A549 (cell line): ENCODE data around the gene TMEM174. TPM values are rescaled to one million over a fixed set of nuclear protein-coding genes. Genes with fewer than 3 reads are reported as not detected.
A peak's percentile ranks its signal among the peaks of the same experiment; 100 is the strongest.

Experiments
- ATAC-seq, 2 experiments: fragments of 200-7000 bp in 1 of 2; fragments of >200 bp in 1 of 2; cut with Nextera tagmentation in 1 of 2; cut with Tn5 transposase in 1 of 2; 3 replicates each; pipeline versions ENCODE4 v1.8.0 to v1.9.1; 2018 to 2020; ENCODE audit warnings: mild to moderate bottlenecking in 1 of 2, moderate library complexity in 1 of 2
- CTCF ChIA-PET: fragments of 300-600 bp; sonication (Branson Sonifier 250); formaldehyde crosslinking; extraction: SDS; loops from one replicate; lab custom pipeline; 2021; ENCODE audit warnings: antibody characterized with exemption, inconsistent platforms; lab: Yijun Ruan, JAX
- POLR2A ChIA-PET: fragments of 350-600 bp; formaldehyde crosslinking; extraction: SDS; loops from one replicate; lab custom pipeline; 2021; ENCODE audit warnings: antibody characterized with exemption, inconsistent platforms; lab: Yijun Ruan, JAX
- DNase-seq, 2 experiments: peaks; one replicate each; pipeline versions ENCODE4 v3.0.0 to v3.0.0-alpha.2; 2011 to 2016; ENCODE audit warnings: low read depth in 1 of 2, low spot score in 1 of 2
- FAIRE-seq: peaks from 2 replicates; lab custom pipeline; 2011; peaks lifted over from hg19 to GRCh38; lab: Jason Lieb, UNC
- H3K27ac ChIP-seq, 2 experiments: fragments of >200 bp; sonication (Bioruptor Twin); formaldehyde crosslinking; 3 replicates each; pipeline ENCODE4 v1.5.1; 2016 to 2017
- H3K4me1 ChIP-seq: fragments of >200 bp; sonication (Bioruptor Twin); formaldehyde crosslinking; 3 replicates; pipeline ENCODE4 v1.6.1; 2016
- H3K4me2 ChIP-seq: fragments of >200 bp; sonication (Bioruptor Twin); formaldehyde crosslinking; 3 replicates; pipeline ENCODE4 v1.6.1; 2016
- H3K4me3 ChIP-seq: fragments of >200 bp; sonication (Bioruptor Twin); formaldehyde crosslinking; 3 replicates; pipeline ENCODE4 v1.5.1; 2016
- H3K9me3 ChIP-seq: fragments of >200 bp; sonication (Bioruptor Twin); formaldehyde crosslinking; 3 replicates; pipeline ENCODE4 v1.6.1; 2016
- ATOH8 ChIP-seq: fragments of 250-450 bp; sonication (Bioruptor Pico); IDR thresholded peaks from 2 replicates; pipeline ENCODE4 v1.5.0; 2020; ENCODE audit warnings: low read depth, mild to moderate bottlenecking, moderate library complexity
- CHD2 ChIP-seq: fragments of 150-350 bp; IDR thresholded peaks from 2 replicates; pipeline ENCODE4 v1.6.1; 2014; ENCODE audit warnings: low read length; ENCODE audit not compliant: partially characterized antibody
- CHD4 ChIP-seq: fragments of 200-600 bp; sonication (generic); IDR thresholded peaks from 2 replicates; pipeline ENCODE4 v1.6.1; 2016; ENCODE audit warnings: antibody characterized with exemption, mild to moderate bottlenecking, borderline replicate concordance
- ELK1 ChIP-seq: fragments of 150-350 bp; IDR thresholded peaks from 2 replicates; pipeline ENCODE4 v1.6.1; 2014; ENCODE audit warnings: low read depth, mild to moderate bottlenecking, low read length
- FOSB ChIP-seq: fragments of 250-450 bp; sonication (Bioruptor Pico); IDR thresholded peaks from 2 replicates; pipeline ENCODE4 v1.5.0; 2020; ENCODE audit warnings: mild to moderate bottlenecking, moderate library complexity
- FOSL2 ChIP-seq, 2 experiments: fragments of 450-650 bp in 1 of 2; fragments of >200 bp in 1 of 2; sonication (Bioruptor Twin) in 1 of 2; formaldehyde crosslinking; IDR thresholded peaks; 2 replicates each; pipeline versions ENCODE4 v1.5.0 to v1.6.1; 2016 to 2020; ENCODE audit warnings: mild to moderate bottlenecking in 1 of 2, moderate library complexity in 1 of 2
- FOXS1 ChIP-seq: fragments of 250-450 bp; sonication (Bioruptor Pico); IDR thresholded peaks from 2 replicates; pipeline ENCODE4 v1.5.0; 2020; ENCODE audit warnings: mild to moderate bottlenecking, moderate library complexity
- HDAC2 ChIP-seq: fragments of 200-600 bp; sonication (generic); IDR thresholded peaks from 2 replicates; pipeline ENCODE4 v1.6.1; 2016
- HEYL ChIP-seq: fragments of 250-450 bp; sonication (Bioruptor Pico); IDR thresholded peaks from 2 replicates; pipeline ENCODE4 v1.8.0; 2021; ENCODE audit warnings: mild to moderate bottlenecking, moderate library complexity
- HMGXB4 ChIP-seq: fragments of 250-450 bp; sonication (Bioruptor Pico); IDR thresholded peaks from 2 replicates; pipeline ENCODE4 v1.5.0; 2021; ENCODE audit warnings: mild to moderate bottlenecking, moderate library complexity, borderline replicate concordance
- HOXB5 ChIP-seq: fragments of 250-450 bp; sonication (Bioruptor Pico); IDR thresholded peaks from 2 replicates; pipeline ENCODE4 v1.5.0; 2020; ENCODE audit warnings: mild to moderate bottlenecking, moderate library complexity
- KDM5A ChIP-seq: fragments of 200-600 bp; sonication (generic); IDR thresholded peaks from 2 replicates; pipeline ENCODE4 v1.6.1; 2016; ENCODE audit warnings: antibody characterized with exemption, mild to moderate bottlenecking
- MAX ChIP-seq: IDR thresholded peaks from 2 replicates; pipeline ENCODE4 v1.6.1; 2012
- MYC ChIP-seq: IDR thresholded peaks from 2 replicates; pipeline ENCODE4 v1.6.1; 2012; ENCODE audit warnings: mild to moderate bottlenecking, inconsistent platforms, low read length, improper control_type of control experiment, borderline replicate concordance
- NPAS2 ChIP-seq: fragments of 250-450 bp; sonication (Bioruptor Pico); IDR thresholded peaks from 2 replicates; pipeline ENCODE4 v1.8.0; 2022; ENCODE audit warnings: mild to moderate bottlenecking, moderate library complexity, borderline replicate concordance
- RAD21 ChIP-seq, 2 experiments: fragments of >200 bp in 1 of 2; sonication (Bioruptor Twin) in 1 of 2; formaldehyde crosslinking in 1 of 2; IDR thresholded peaks in 1 of 2; conservative IDR thresholded peaks in 1 of 2; 2 replicates in 1 of 2; 3 replicates in 1 of 2; pipeline ENCODE4 v1.6.1; 2012 to 2018; ENCODE audit warnings: inconsistent platforms in 1 of 2
- RCOR1 ChIP-seq: fragments of 150-350 bp; IDR thresholded peaks from 2 replicates; pipeline ENCODE4 v1.6.1; 2014; ENCODE audit warnings: antibody characterized with exemption, low read length, low read depth
- REST ChIP-seq: fragments of 200-600 bp; sonication (generic); IDR thresholded peaks from 2 replicates; pipeline ENCODE4 v1.6.1; 2016; ENCODE audit warnings: antibody characterized with exemption, mild to moderate bottlenecking, moderate library complexity
- RFX5 ChIP-seq: fragments of 450-650 bp; IDR thresholded peaks from 2 replicates; pipeline ENCODE4 v1.7.1; 2014; ENCODE audit warnings: antibody characterized with exemption, mild to moderate bottlenecking, moderate library complexity
- SMC3 ChIP-seq: fragments of >200 bp; sonication (Bioruptor Twin); formaldehyde crosslinking; IDR thresholded peaks from 3 replicates; pipeline ENCODE4 v1.6.1; 2018; ENCODE audit warnings: inconsistent platforms
- SREBF2 ChIP-seq: fragments of 450-650 bp; IDR thresholded peaks from 2 replicates; pipeline ENCODE4 v1.6.1; 2014; ENCODE audit warnings: mild to moderate bottlenecking, moderate library complexity
- TFCP2L1 ChIP-seq: fragments of 250-450 bp; sonication (Bioruptor Pico); IDR thresholded peaks from 2 replicates; pipeline ENCODE4 v1.5.0; 2021; ENCODE audit warnings: mild to moderate bottlenecking
- TP53 ChIP-seq: fragments of 250-450 bp; sonication (Bioruptor Pico); IDR thresholded peaks from 2 replicates; pipeline ENCODE4 v1.5.0; 2021; ENCODE audit warnings: mild to moderate bottlenecking, moderate library complexity
- WGBS: methylation state at CpG from one replicate; pipeline ENCODE4 v1.1.6; 2017; ENCODE audit errors: missing lambda C conversion rate; 5-methylcytosine and 5-hydroxymethylcytosine counted together
- polyA plus RNA-seq, 4 experiments: library from polyadenylated mRNA; depleted of rRNA in 3 of 4; stranded (reverse); fragments of >200 nt; fragmentation: RNase III in 1 of 4; extraction: RNeasy Plus Mini Kit Qiagen cat#74134 plus additional on column Dnase treatment in 1 of 4; gene quantifications; 2 replicates in 3 of 4; 3 replicates in 1 of 4; pipeline ENCODE4 v1.2.3, GENCODE V29; 2011 to 2017

Gene TMEM174
- polyA plus RNA-seq, 2 of the 4 experiments (the other 2 are of a cell fraction): not detected

- Histone ChIP-seq H3K4me1 (no peaks in the 10 kb centered on the region), H3K4me3 (no peak overlapping the region), H3K9me3 (no peaks in the 10 kb centered on the region), H3K4me2 (no peak overlapping the region), H3K27ac (no peak overlapping the region)
- no peak for TF ChIP-seq REST
- ATAC-seq: no peak
- no peak for FAIRE-seq
- WGBS: 67% methylated on average over 1 of the region's 1 CpG
- DNase-seq: no peak
- ChIA-PET POLR2A (no interaction called here), CTCF (interaction anchor here (1.2 to 2.1 kb wide), 3 partner anchors 22 to 255 kb away, joined by 3 to 8 read pairs (median 4); no protein-coding TSS in a partner anchor)
Measured at GRCh38 chr5:73196201-73196600, 23.2 kb downstream of the TMEM174 start.

GRCh38 chr5:73197637-73198257, 24.8 kb downstream of the TMEM174 start:
- FAIRE-seq (no peak), ATAC-seq (no peak)
- H3K4me3 ChIP-seq: no peak overlapping the region
- no peak overlapping the region for H3K27ac ChIP-seq
- CTCF ChIA-PET: interaction anchor here (0.9 to 1.1 kb wide), 2 partner anchors 18 to 115 kb away, joined by 3 to 5 read pairs; no protein-coding TSS in a partner anchor
- no peaks in the 10 kb centered on the region for H3K9me3 ChIP-seq
- no peak for TF ChIP-seq RCOR1
- no peak for TF ChIP-seq KDM5A
- TF ChIP-seq CHD2: no peak
- no peak for TF ChIP-seq SREBF2
- no peak for TF ChIP-seq RFX5
- no peak for TF ChIP-seq HOXB5 (CRISPR knock-in tag)
- no peak for TF ChIP-seq NPAS2 (CRISPR knock-in tag)
- TF ChIP-seq, all 56 proteins: peak for 0
- WGBS: 42% methylated on average over 8 of the region's 8 CpGs
- POLR2A ChIA-PET: no interaction called here
- H3K4me2 ChIP-seq: no peak overlapping the region
- no peak for DNase-seq
- 0 out of 3 replicates have a peak, but pooled peaks cover 3% of the 10 kb centered on the region for H3K4me1 ChIP-seq

- peak; percentile 63 for FAIRE-seq
- no peak for DNase-seq
- 53% methylated on average over 3 of the region's 3 CpGs for WGBS
- ATAC-seq: no peak
- POLR2A ChIA-PET: no interaction called here
- no peak for TF ChIP-seq TP53
- no peak for TF ChIP-seq FOSB (CRISPR knock-in tag)
- no peak for TF ChIP-seq FOXS1 (CRISPR knock-in tag)
- no peak for TF ChIP-seq CHD2
- no peak for TF ChIP-seq MAX
- TF ChIP-seq TFCP2L1 (CRISPR knock-in tag): no peak
- no peak for TF ChIP-seq HMGXB4
- TF ChIP-seq MYC: no peak
- no peak for TF ChIP-seq KDM5A
- no peak for TF ChIP-seq ATOH8
- TF ChIP-seq FOSL2 (IDR thresholded peaks at IDR 0.05): no peak
- no peak for TF ChIP-seq FOSL2 (CRISPR knock-in tag; IDR thresholded peaks at IDR 0.05)
- TF ChIP-seq SMC3: no peak
- TF ChIP-seq CHD4: no peak
- TF ChIP-seq HOXB5 (CRISPR knock-in tag): no peak
- no peak for TF ChIP-seq HEYL (CRISPR knock-in tag)
- no peak for TF ChIP-seq ELK1
- no peak for TF ChIP-seq HDAC2
- TF ChIP-seq RAD21 (conservative IDR thresholded peaks at IDR 0.05 in 1 of 2, IDR thresholded peaks at IDR 0.05 in 1 of 2): no peak
- Histone ChIP-seq H3K9me3 (no peaks in the 10 kb centered on the region), H3K4me1 (0 out of 3 replicates have a peak, but pooled peaks cover 3% of the 10 kb centered on the region), H3K4me3 (no peak overlapping the region), H3K4me2 (no peak overlapping the region), H3K27ac (no peak overlapping the region)
- CTCF ChIA-PET: interaction anchor here (0.5 to 1.1 kb wide), 3 partner anchors 18 to 1293 kb away, joined by 3 to 4 read pairs (median 3); no protein-coding TSS in a partner anchor
Measured at GRCh38 chr5:73198833-73199592, 26.0 kb downstream of the TMEM174 start.
